Motor neuron (in vitro differentiated cells): ENCODE data around the gene POGK. TPM values are rescaled to one million over a fixed set of nuclear protein-coding genes. Genes with fewer than 3 reads are reported as not detected.
A peak's percentile ranks its signal among the peaks of the same experiment; 100 is the strongest.

ENCODE experiments used
- ATAC-seq, 8 experiments: fragments of 200-7000 bp; cut with Tn5 transposase; replicated peaks in 6 of 8; 2 replicates each; pipeline ENCODE4 v1.8.0; 2021; ENCODE audit warnings: mild to moderate bottlenecking in 8 of 8, moderate library complexity in 8 of 8
- H3K27ac ChIP-seq, 2 donors: fragments of 250-450 bp; sonication (Bioruptor Pico); 2 replicates each; pipeline ENCODE4 v1.9.0; 2021; ENCODE audit warnings: antibody characterized with exemption in 2 of 2, mild to moderate bottlenecking in 2 of 2, moderate library complexity in 1 of 2
- H3K4me1 ChIP-seq, 2 donors: fragments of 250-450 bp; sonication (Bioruptor Pico); replicated peaks in 1 of 2; 2 replicates each; pipeline ENCODE4 v1.6.1; 2021; ENCODE audit warnings: antibody characterized with exemption in 2 of 2, mild to moderate bottlenecking in 2 of 2, moderate library complexity in 1 of 2
- H3K4me3 ChIP-seq, 5 donors: fragments of 250-450 bp; sonication (Bioruptor Pico); 2 replicates each; pipeline ENCODE4 v1.9.0; 2021; ENCODE audit warnings: antibody characterized with exemption in 5 of 5, mild to moderate bottlenecking in 5 of 5, moderate library complexity in 4 of 5
- WGBS, 10 experiments: fragments of 450-650 bp; shearing (Covaris generic); methylation state at CpG; one replicate each; pipeline ENCODE4 v1.0.0; 2022; 5-methylcytosine and 5-hydroxymethylcytosine counted together
- in situ Hi-C, 9 experiments: fragments of 400-800 bp; cut with MboI; loops; one replicate each; pipeline ENCODE4 v1.15.0; 2021; ENCODE audit warnings: low sequenced_read_pairs in 9 of 9, low pct_unique_long_range_greater_than_20kb in 2 of 9; ENCODE audit not compliant: unreplicated experiment in 9 of 9
- total RNA-seq, 8 experiments: library from RNA; unstranded; fragments of 300-600 nt; gene quantifications; 2 replicates each; pipeline versions ENCODE4 v1.2.3 to v1.2.4, GENCODE V29; 2022

Gene POGK
- total RNA-seq, 8 experiments from 2014 or later = 16.7 to 57.8 (median 33.9) TPM

DNA sequence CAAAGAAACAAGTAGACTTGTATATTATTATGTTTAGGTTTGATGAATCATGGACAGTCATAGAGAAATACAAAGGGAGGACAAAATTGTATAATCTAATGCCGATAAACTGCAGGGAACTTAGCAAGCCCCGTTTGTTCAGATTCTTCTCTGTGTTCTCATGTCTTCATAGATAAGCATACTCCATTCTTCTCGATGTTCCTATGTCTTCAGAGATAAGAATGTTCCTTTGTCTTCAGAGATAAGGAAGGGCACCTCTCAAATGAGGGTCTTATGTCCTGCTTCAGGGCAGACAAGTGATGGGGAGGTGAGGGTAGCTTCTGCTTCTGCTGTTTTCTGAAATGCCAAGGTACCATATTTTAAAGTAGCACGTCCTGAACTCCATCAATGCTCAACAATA is 56.5 kb downstream of the POGK start:
- H3K4me1 ChIP-seq = no peaks in the 10 kb centered on the region
- in situ Hi-C loops = no loop called here
- no peak overlapping the region for H3K27ac ChIP-seq
- no peak overlapping the region for H3K4me3 ChIP-seq
- WGBS, 10 experiments = 8 to 93% (median 80%) methylated on average over 2 to 4 of the region's 4 CpGs
- ATAC-seq = no peak

DNA sequence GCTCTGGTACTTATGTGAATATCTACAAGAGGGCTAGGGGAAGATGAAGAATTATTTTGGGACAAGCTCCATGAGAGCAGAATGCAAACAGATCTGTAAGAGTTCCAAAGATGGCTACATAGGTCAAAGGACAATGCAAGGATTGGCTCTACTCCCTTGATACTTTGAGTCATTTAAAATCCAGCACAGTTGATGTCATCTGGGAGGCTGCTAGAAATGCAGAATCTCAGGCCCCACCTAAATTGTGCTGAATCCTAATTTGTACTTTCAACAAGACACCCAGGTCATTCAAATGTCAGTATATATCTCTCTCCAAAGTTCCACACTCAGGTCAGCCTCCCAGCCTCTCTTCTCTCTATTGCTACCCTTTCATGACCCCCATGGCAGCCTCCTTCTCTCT is 60.5 kb downstream of the POGK start:
- H3K4me1 ChIP-seq = no peaks in the 10 kb centered on the region
- in situ Hi-C loops = loop anchor here in 6 of 9 experiments (25.0 kb wide), 1 partner anchor 163 kb away; no protein-coding TSS in a partner anchor
- ATAC-seq = peak in 2 of 8 experiments; percentile 68 to 74
- no peak overlapping the region for H3K4me3 ChIP-seq
- H3K27ac ChIP-seq = no peak overlapping the region

DNA sequence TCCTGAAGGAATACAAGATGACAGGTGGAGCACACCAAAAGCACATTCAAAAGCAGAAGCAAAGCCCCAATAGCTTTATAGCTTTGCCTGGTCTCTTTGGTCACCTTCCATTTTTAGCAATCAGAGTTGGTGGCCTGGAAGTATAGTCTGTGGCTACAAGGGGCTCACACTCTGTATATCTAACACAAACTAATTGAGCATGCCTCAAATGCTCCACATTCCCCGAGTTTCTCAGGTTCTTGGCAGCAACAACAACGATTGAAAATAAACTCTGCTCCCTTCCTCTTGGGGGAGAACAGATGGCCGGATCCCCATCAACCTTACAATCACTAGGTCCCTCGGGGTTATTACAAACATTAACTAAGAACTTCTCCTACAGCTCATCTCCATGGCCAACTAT is 61.7 kb downstream of the POGK start:
- 10 to 85% (median 67%) methylated on average over 1 to 4 of the region's 4 CpGs; no CpG with 5 or more reads in 1 of the 10 experiments for WGBS, 10 experiments
- no peak for ATAC-seq
- in situ Hi-C loops = loop anchor here in 6 of 9 experiments (25.0 kb wide), 1 partner anchor 161 kb away; no protein-coding TSS in a partner anchor
- Histone ChIP-seq H3K27ac (no peak overlapping the region), H3K4me3 (no peak overlapping the region), H3K4me1 (no peaks in the 10 kb centered on the region)

DNA sequence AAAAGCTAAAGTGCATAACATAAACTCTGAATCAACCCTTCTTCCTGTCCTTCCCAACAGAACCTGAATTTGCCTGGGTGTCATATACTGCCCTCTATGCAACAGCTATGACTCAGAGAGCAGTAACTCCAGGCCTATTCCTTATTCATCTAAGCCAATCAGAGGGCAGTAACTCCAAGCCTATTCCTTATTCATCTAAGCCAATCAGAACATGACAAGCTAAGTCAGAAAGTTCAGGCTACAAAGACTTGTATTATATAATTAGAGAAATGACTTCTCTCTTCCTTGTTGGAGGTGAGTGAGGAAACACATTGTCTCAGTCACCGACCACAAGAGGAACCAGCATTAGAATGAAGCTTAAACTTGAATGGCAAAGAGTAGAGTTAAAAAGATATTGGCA is 63.0 kb downstream of the POGK start:
- WGBS, 10 experiments = 0 to 100% (median 83%) methylated on average over 1 of the region's 1 CpG; no CpG with 5 or more reads in 1 of the 10 experiments
- H3K27ac ChIP-seq = no peak overlapping the region
- H3K4me1 ChIP-seq = no peaks in the 10 kb centered on the region
- H3K4me3 ChIP-seq = no peak overlapping the region
- peak in 4 of 8 experiments; percentile 43 to 64 (median 52) for ATAC-seq
- in situ Hi-C loops = loop anchor here in 6 of 9 experiments (25.0 kb wide), 1 partner anchor 160 kb away; no protein-coding TSS in a partner anchor

DNA sequence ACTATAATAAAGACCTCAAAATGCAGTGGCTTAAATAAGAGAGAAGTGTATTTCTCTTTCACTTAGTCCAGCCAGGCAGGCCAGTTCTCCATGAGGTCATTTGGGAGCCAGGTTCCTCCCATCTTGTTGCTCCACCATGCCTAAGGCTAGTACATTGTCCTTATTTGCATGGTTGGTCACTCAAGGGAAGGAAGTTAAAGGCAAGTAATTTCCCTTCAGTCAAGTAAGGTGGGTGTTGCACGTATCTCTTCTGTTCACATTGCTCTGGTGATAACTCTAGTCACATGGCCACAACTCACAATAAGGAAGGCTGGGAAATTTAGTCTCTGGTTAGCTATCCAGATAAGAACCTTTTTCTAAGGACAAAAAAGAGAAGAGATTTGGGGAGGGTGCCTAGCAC is 64.0 kb downstream of the POGK start:
- in situ Hi-C loops = loop anchor here in 6 of 9 experiments (25.0 kb wide), 1 partner anchor 159 kb away; no protein-coding TSS in a partner anchor

DNA sequence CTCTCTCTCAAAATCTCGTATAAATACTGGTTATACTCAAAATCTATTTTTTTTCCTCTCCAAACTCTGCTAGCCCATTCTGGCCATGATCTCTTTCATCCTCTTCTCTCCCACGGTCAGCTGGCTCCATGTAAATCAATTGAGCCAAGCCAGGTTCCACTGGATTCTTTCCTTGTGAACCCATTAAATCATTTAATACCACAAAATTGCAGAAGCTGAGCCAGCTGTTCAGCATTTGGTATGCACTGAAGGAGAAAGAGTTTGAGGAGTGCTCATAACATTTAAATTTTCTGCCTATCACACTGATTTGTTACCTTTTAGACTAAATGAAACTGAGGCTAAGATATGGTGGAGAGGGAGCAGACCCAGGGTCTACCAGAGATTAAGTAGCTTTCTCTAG is 65.9 kb downstream of the POGK start:
- Histone ChIP-seq H3K4me3 (no peak overlapping the region), H3K4me1 (no peaks in the 10 kb centered on the region), H3K27ac (no peak overlapping the region)
- WGBS, 10 experiments = 0 to 88% (median 61%) methylated on average over 1 to 2 of the region's 2 CpGs
- in situ Hi-C loops = loop anchor here in 6 of 9 experiments (25.0 kb wide), 1 partner anchor 157 kb away; no protein-coding TSS in a partner anchor
- peak in 2 of 8 experiments; percentile 5 to 6 for ATAC-seq

More for the DNA sequence above, 64.0 kb downstream of the POGK start:
- WGBS, 10 experiments = 20 to 100% (median 80%) methylated on average over 1 of the region's 1 CpG; no CpG with 5 or more reads in 4 of the 10 experiments
- ATAC-seq = peak in 2 of 8 experiments; percentile 2 to 5
- no peak overlapping the region for H3K4me3 ChIP-seq
- H3K4me1 ChIP-seq = no peaks in the 10 kb centered on the region
- no peak overlapping the region for H3K27ac ChIP-seq

DNA sequence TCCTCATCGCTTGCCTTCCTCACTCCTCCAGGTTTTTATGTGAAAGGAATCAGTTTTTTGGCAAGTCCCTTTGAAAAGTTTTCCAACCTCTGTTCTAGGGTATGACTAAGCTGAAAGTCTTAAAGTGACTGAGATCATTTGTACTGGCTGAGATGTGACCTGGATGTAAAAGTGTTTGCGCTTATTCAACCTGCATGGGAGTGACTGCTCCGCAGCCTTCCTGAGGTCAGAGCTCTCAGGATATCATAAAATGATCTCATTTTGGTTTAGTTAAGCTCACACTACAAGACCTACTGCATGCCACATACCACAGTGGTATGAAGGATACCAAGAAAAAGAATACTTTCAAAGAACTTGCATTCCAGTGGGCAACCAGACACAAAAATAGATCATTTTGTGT is 66.6 kb downstream of the POGK start:
- WGBS, 10 experiments = 80 to 100% (median 97%) methylated on average over 1 to 3 of the region's 3 CpGs; no CpG with 5 or more reads in 3 of the 10 experiments
- Histone ChIP-seq H3K27ac (no peak overlapping the region), H3K4me1 (no peaks in the 10 kb centered on the region), H3K4me3 (no peak overlapping the region)
- in situ Hi-C loops = loop anchor here in 6 of 9 experiments (25.0 kb wide), 1 partner anchor 156 kb away; no protein-coding TSS in a partner anchor
- peak in 5 of 8 experiments; percentile 13 to 39 (median 22) for ATAC-seq

Other genes with a start within 250 kb of the POGK start
- 10 to 100 TPM; 16.1 to 91.7 (median 44.2) TPM for gene TADA1, start 36.8 kb downstream of the POGK start, total RNA-seq
- 10 to 100 TPM in 3 of 8 experiments, 1 to 10 TPM in 4, under 1 TPM in 1; 0.28 to 60.5 (median 6.6) TPM for gene ILDR2, start 136.1 kb downstream of the POGK start, total RNA-seq
- gene MAEL, start 149.8 kb downstream of the POGK start, total RNA-seq = 1 to 10 TPM in 1 of 8 experiments, under 1 TPM in 5, not detected in 2; 0.27 to 1.6 (median 0.72) TPM